HG03354 (cell line): Measurements from ENCODE around the gene LRFN3.
A peak's percentile ranks its signal among the peaks of the same experiment; 100 is the strongest.
"Not testable (repeated sequence)": the region's sequence is repeated elsewhere in the genome, so short reads cannot be mapped to it uniquely, and the experiment has no call there.

Source experiments
- ATAC-seq: cut with Tn5 transposase; IDR thresholded peaks from one replicate; pipeline ENCODE4 v1.9.1; 2021; ENCODE audit warnings: mild to moderate bottlenecking; ENCODE audit not compliant: unreplicated experiment, poor library complexity, severe bottlenecking

LRFN3 gene

GRCh38 chr19:35935911-35936737, at the start of gene LRFN3:
Gene LRFN3, plus strand, starts transcription at chr19:35936374. Its CDS starts 3,052 bp downstream, at chr19:35939426.
- no peak for ATAC-seq

GRCh38 chr19:35887197-35887596, 49.0 kb upstream of the LRFN3 start:
- ATAC-seq = no peak

- no peak for ATAC-seq
These were observed 47.8 kb upstream of the LRFN3 start for GRCh38 chr19:35888398-35888797.

- ATAC-seq = no peak
These were observed 46.6 kb upstream of the LRFN3 start for GRCh38 chr19:35889370-35890112.

GRCh38 chr19:35890113-35890650, 46.0 kb upstream of the LRFN3 start:
- ATAC-seq = no peak

- not testable (repeated sequence) for ATAC-seq
These were observed 44.4 kb upstream of the LRFN3 start for GRCh38 chr19:35891819-35892218.

- no peak for ATAC-seq
These were observed 41.8 kb upstream of the LRFN3 start for GRCh38 chr19:35894342-35894741.

- ATAC-seq = no peak
These were observed 40.1 kb upstream of the LRFN3 start for GRCh38 chr19:35895911-35896642.

GRCh38 chr19:35896643-35897040, 39.5 kb upstream of the LRFN3 start:
- no peak for ATAC-seq

- ATAC-seq = no peak
These were observed 38.3 kb upstream of the LRFN3 start for GRCh38 chr19:35897706-35898451.

GRCh38 chr19:35898499-35898809, 37.7 kb upstream of the LRFN3 start:
- no peak for ATAC-seq

GRCh38 chr19:35899547-35900214, 36.5 kb upstream of the LRFN3 start:
- peak; percentile 42 for ATAC-seq

GRCh38 chr19:35901055-35901644, 35.0 kb upstream of the LRFN3 start:
- ATAC-seq = no peak

GRCh38 chr19:35901854-35902661, 34.1 kb upstream of the LRFN3 start, which contains the start of gene HCST:
Gene HCST, plus strand, starts transcription at chr19:35902529. Its CDS starts 65 bp downstream, at chr19:35902594.
- ATAC-seq = no peak

- no peak for ATAC-seq
These were observed 33.2 kb upstream of the LRFN3 start for GRCh38 chr19:35902870-35903475.

- peak; percentile 45 for ATAC-seq
These were observed 32.5 kb upstream of the LRFN3 start for GRCh38 chr19:35903550-35904179.
